Skin of body (tissue), 2 donors: Measurements from ENCODE around the gene MAP2K5. TPM values are rescaled to one million over a fixed set of nuclear protein-coding genes. Genes with fewer than 3 reads are reported as not detected.

Experiments
- DNase-seq: peaks from one replicate; lab custom pipeline; 2025; lab: John Stamatoyannopoulos, UW
- total RNA-seq: library from RNA; depleted of rRNA; stranded (reverse); fragments of >200 nt; gene quantifications from one replicate; pipeline ENCODE4 v1.2.3, GENCODE V29; 2014

The MAP2K5 gene
- total RNA-seq, 1 donor from 2014 or later = 12.2 TPM

DNA sequence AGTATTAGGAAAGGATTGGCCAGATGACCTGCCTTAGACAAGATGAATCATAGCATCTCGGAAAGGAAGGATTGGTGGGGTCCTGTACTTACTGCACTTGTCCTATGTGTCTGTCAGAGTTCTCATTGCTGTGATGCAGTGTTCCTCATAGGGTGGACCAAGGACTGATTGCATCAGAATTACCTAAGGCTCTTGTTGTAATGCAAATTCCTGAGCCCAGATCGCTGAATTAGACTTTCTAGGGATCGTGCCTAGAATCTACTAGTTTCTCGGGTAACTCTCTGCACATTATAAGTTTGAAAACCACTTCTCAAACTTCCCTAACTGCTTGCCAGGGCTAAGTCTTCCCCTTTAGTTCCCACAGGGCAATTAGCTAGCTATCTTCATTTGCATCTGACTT lies 207.9 kb downstream of the MAP2K5 start:
- DNase-seq = no peak

DNA sequence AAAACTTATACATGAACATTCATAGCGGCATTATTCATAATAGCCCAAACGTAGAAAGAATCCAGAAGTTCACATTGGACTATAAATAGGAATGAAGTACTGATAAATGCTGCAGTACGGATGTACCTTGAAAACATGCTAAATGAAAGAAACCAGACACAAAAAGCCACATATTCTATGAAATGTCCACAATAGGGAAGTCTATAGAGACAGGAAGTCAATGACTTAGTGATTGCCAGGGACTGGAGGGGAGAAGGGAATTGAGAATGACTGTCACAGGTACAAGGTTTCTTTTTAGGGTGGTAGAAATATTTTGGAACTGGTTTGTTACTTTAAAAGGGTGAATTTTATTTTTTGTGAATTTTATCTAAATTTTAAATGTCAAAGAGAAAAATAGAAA lies 211.4 kb downstream of the MAP2K5 start:
- no peak for DNase-seq

DNA sequence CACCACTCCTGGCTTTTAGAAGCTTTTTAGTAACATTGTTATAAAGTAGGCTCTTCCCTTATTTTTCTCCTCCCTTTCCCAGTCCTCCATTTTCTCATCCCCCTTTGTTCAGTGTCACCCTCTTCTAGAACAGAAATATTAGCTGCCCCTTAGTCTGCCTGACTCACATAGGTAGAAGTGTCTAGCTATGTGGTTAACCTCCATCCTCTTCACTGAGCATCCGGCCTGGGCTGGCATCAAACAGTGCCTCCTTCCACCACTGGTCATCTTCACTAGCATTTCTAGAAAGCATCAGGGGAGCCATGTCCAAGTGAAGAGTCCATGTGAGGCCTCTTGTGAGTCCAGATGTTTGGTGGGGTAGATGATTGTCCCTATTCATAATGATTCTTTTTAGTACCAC lies 212.8 kb downstream of the MAP2K5 start:
- no peak for DNase-seq

DNA sequence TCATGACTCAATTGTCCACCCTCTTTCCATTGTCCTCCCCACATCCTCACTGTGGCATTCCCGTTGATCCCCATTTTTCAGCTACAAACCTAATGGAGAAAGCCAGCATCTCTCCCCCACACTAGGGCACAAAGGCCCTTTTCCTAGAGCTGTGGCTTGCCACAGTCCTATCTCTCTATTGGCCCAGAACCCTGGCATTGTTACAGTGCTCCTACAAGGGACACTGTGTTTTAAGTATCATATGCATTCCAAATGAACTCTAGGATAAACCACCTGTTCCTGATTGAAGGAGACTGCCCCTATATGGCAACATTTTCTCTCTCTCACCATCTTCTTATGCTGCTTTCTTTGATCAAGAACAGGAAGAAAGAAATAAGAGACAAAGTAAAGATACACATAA lies 213.4 kb downstream of the MAP2K5 start:
- DNase-seq = no peak

DNA sequence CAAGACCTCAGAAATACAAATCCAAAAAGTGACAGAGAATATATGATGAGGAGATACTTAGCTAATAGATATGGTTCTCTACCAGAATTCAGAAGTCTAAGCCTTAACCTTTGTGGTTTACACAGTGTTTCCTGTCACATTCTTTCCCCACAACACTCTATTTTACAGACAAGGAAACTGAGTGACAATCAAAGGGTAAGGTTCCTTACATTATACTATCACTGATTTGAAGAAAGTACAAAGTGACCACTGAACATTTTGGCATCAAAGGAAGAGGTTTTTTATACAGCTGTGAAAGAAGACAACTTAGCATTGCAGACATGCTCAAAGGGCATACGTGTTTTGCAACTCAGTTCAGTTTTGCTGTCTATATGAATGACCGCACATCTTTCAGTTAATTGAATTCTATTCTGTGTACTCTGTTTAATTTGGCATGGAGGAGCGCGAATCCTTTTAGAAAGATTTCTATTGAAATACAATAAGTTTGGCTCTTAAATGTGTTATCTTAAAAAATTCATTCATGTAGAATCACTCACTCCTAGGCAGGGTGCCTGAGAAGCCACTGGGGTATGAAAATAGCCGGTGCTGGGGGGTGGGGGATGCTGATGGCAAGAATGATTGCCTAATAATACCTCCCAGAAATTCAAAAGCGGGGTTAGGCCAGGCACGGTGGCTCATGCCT lies 216.3 kb downstream of the MAP2K5 start:
- no peak for DNase-seq

DNA sequence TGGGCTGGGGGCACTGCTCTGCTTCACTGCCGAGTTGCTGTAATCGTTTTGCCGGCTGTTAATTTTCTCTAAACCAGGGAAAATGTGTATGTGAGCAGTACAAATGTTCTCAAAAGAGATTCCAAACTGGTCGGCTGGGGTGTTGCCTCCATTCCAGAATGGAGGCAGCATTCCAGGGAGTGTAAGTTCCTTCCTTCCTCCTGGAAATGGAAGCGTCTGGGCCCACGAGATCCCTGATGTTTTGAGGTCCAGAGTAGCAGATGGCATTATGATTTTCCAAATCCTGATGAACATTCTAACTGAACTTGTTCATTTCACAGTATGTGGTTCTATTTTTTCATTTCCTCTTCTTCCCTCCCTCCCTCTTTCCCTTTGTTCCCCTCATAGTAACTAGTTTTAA lies 218.4 kb downstream of the MAP2K5 start:
- DNase-seq = no peak

DNA sequence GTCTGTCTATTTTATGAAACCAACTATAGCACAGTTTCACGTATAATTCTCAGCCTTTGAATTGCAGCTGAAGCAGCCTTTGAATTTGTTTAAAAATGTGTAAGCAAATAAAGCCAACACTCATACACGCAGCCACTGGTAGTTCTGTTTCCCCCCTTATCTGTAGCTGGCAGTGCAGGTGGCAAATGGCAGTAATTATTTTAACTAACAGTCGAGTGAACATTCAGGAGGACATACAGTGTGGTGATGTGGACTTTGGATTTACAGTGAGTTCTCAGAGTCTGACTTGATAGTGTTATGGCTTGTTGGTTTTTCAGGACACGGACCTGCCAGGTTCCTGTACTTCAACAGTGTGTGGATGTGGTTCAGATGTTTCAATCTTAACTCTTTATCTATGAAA lies 218.8 kb downstream of the MAP2K5 start:
- DNase-seq = no peak

DNA sequence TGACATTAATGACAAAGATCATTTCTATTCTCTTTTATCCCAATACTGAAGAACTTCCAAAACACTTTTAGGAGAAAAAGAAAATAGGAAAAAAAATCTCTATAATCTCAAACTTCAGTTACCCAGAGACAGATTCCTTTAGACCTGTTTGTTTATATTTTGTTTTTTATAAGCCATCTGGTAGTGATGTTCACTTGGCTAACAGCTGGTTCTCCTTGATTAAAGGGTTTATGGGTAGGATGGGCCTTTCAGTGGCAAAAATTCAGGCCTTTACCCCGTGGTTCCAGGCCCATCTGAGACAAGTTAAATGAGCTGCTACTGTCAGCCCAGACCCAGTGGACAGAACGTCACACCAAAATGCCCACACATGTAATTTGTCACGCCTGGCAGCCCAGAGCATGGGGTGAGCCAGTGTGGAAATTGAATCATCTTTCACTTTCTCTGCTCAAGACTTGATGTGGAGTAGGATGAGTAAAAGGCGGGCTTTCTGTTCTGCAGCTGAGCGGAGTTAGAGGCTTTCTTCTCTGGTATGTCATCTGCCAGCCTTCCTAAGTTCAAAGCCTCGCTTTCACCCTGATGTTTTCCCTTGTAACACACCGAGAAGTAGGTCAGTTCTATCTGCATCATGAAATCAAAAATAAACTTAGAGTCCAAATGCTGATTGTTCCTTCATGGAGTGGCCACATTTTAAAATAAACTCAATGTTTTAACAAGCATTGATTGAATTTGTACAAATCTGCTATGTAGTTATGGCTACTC lies 220.3 kb downstream of the MAP2K5 start:
- DNase-seq = peak; percentile 14

DNA sequence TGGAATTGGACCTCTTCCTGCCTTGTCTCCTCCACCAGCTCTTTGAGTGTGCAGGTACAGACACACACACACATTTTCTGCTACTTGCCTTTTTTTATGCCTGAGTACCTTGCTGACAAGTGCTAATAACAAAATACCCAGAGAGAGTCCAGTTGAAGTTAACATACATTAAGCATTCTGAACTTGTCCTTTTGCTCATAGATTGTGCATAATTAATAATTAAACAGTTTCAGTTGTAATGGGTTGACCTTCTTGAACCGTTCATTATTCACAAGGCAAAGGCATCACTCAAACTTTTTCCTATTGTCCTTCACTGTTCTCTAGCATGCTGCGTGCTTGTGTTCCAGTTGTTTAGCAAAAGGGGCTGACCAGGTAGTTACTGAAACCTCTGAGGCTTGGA lies 223.2 kb downstream of the MAP2K5 start:
- no peak for DNase-seq

DNA sequence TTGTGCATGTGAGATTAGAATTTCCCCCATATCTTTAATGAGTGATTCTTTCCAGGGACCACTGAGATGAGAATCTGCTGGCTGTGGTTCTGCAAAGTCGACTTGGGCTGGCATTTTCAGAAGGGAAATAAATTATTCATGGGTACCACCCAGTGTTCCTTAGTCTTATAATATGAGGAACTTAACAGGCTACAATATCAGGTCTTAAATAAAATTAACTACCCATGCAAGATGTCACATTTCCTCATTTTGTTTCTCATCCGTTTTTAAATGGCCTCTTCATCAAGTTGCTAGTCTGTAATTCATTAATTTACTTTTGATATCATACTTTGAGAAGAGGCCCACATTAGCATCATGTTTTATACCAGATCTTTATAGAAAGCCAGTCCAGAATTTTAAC lies 224.5 kb downstream of the MAP2K5 start:
- DNase-seq = no peak

DNA sequence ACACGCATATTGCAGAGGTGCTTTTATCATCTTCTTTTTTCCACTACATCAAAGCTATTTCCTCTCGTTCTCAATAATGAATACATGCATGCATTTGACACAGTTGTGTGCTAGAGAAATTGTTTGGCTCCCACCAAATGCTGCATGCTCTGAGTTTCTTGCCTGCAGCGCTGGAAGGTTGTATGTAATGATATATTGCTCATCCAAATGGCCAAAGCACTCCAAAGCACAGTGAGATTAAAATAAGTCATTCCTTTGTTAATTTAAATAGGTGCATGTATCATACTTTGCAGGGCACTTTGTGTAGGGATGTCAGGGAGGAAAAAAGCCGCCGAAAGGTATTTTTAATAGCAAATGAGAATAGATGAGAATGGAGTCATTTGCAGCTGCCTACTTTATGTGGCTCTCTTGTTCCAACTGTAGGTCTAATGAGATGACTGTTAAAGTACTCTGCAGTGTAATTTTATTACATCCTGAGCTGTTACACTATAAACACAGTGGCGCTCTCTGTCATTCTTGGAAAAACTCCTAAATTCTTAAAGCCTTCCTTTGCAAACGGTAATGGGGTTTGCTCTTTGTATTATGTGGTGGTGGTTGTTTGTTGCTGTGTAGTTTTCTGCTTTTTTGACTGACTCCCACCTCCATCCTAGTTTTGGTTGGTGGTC lies 225.9 kb downstream of the MAP2K5 start:
- DNase-seq = no peak

DNA sequence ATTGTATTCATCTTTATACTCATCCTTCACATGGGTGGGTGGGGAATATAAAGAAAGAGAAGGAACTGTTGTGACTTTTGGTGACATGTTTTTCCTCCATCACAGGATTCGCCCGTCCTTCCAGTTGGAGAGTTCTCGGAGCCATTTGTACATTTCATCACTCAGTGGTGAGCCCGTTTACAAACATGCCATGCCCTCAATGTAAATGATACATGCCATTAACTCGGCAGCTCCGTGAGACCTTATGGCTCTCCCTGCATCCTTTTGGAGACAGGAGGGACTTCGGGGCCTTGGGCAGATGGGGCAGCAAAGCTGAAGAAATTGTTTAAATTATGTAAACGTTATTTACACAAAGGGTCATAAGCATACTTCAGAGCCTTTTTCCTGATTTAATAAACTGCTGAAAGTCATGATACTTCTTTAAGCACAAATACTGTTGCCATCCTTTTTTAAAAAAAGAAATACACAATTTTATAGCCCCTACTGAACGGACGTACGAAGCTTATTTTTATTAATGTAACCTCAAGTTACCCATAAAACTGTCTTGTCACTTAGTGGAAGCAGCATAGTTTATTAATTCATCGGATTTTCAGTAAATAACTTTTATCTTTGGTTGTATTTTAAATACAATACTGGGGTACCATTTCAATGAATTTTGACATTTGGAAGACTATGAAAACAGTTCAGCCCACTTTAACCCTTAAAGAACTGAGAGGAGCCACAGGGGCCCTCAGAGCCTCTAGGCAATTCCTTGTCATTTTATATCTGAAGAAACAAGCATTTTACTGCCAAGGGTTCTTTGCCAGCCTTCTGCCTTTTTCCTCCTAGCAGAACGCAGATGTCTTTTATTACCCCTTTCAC lies 227.2 kb downstream of the MAP2K5 start:
- no peak for DNase-seq

DNA sequence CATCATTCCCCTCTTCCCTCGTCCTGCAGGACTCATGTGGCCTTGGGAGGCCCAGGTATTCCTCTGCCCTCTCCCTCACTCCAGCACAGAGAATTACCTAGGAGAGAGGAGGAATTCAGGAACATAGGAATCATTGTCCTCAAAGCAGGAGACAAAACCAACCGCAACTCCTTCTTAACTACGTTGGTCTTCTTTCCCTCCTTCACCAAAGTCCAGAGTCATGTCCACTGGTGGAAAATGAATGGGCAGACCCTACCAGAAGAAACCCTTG lies 227.8 kb downstream of the MAP2K5 start:
- DNase-seq = no peak

DNA sequence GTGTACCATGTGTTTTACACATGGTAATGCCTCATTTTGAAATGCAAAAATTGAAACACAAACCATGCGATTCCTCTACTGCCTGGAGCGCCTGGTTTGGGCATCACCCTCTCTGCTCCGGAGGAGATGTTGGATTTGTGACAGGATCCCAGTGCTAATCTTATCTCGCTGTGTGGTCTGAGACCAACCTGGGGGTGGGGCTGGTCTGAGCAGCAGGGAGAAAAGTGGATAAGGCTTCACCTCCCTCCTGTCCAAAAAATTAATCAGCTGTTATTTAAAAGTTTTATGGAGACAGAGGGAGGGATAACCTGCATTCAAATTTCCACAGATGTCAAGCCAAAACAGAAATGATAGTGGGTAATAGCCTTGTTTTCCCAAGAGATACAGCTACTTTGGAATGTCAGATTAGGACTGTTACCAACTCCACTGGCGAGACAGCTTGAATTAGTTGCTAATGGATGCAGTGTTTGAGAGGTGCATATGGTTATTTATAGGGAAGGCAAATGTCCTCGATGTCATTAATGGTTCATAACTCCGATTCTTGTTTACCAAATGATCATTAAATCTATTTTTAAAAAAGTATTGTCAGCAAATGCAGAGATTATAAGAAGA lies 228.8 kb downstream of the MAP2K5 start:
- DNase-seq = no peak

DNA sequence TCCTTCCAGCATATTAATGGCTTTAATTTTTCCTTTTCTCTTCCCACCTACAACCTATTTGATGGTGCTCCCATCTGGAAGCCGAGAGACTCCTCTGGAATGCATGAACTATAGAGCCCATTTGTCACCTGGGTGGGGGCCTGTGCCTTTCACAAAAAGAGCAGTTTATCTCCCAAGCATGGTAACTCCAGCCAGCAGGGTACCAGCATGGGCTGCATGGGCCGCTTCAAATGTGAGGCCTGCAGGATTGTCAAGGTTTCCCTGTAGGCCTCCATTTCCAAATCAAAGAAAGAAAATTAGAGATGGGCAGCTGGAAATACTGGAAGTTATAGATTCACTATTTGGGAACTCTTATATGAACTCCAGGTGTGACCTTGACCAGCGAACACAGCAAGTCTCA lies 232.1 kb downstream of the MAP2K5 start:
- DNase-seq = no peak

DNA sequence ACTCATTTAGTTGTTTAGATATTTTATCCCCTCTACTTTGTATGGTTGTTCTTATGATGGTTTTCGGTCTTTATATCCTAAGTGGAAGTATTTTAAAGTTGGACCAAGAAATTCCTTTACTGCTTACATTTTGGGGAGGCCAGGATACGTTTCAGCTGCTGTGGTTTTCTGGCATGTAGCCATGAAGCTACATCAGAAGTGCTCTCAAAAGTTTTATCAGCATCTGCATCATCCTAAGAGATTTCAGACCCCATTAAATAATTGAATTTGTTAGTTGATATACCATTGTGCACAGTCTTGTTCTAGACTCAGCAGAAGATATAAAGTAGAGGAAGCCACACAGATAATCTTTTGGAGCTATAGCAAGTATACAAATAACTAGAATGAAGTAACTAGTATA lies 232.7 kb downstream of the MAP2K5 start:
- DNase-seq = no peak

DNA sequence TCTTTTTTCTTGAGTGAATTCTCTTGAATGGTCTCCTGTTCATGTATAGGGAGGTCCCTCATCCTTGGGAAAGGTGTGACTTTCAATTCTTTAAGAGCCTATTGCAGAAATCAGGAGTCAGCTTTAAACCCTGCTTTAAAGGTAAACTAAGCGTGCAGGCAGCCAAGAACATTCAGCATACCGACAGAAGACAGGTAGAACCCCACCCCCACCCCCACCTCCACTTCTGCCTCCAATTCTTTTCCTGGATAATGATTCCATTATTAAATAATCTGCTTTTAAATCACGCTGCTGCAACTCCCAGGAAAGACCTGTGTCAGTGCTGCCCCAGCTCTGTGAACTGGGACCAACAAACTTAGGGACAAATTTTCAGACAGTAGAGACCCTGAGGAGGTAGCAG lies 233.5 kb downstream of the MAP2K5 start:
- no peak for DNase-seq

DNA sequence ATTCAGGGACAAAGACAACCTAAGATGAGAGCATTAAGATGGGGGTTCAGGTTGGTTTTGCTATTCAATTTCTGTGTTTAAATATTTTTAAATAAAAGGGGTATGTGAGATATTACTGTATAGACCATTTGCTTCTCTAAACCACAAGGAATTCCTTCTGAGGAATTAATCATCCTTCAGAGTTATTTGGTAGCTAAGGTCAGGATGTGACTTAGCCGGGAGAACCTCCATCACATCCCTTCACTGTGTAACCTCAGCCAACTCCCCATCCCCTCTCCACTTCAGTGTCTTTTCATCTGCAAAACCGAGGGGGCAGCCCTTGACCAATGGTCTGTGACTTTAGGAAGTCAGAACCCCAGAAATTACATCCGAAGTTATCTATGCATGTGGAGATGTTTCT lies 234.1 kb downstream of the MAP2K5 start:
- no peak for DNase-seq

DNA sequence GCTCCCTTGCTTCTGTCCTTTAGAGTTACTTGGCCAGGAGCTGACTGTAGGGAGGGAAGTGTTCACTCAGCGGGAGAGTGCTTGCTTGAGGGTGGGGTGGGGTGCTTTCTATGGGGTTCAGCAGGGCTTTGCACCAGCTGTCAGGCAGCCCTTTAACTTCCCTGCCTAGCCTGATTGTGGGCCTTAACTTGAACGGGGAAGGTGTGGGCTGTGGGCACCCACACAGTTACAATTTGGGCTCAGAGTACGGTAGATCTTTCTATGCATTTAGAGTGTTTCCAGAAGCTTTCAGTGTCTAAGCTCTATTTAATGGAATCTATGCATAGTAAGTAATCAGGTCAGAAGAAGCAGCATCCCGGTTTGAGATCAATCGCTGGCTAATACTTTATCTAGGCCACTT lies 234.6 kb downstream of the MAP2K5 start:
- DNase-seq = no peak

DNA sequence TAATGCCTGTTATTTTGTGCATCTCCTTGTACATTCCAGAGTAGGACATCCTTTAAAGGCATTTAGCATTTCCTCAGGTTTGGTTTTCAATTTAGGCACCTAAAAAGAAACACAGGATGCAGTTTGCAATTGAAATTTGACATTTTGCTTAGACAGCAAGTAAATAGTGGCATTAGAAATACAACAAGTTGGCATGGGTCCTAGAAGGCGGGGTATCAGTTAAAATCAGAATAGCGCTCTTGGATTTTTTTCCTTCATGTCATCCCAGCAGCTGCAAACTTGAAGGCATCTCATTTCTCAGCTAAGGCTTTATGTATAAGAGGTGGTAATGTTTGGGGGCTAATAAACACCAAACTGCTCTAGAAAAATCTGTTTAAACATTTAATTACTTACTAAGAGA lies 235.3 kb downstream of the MAP2K5 start:
- DNase-seq = no peak

DNA sequence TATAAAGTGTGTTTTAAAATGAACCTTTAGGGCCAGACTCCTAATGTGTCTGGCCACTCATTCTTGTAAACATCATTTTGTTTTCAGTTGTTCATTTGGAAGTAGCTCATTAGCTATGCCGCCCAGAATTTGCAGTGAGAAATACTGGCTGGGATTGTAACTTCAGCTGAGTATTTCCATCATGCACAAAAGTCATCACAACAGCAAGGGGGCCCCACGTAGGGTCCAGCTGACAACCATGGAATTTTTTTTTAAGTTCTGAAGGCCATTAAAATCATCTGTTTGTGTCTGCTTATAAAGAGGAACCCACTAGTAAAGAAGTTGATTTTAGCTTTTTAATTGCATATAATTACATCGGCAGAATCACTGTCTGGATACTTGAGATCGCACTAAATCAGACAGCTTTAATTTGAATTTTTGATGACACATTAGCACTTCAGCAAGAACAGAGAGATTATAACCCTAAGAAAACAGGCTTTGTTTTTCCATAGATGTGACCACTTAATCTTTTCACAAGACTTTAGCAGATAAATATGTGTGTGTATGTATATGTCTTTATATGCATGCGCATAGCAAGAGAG lies 236.6 kb downstream of the MAP2K5 start:
- no peak for DNase-seq
